Loucy (cell line): Measurements from ENCODE around the gene TRAF3IP1.

Experiments used
- H2AFZ ChIP-seq: fragments of 200-600 bp; sonication (generic); 2 replicates; pipeline ENCODE4 v1.6.0; 2016; ENCODE audit warnings: antibody characterized with exemption, mild to moderate bottlenecking, low read length, moderate library complexity
- H3F3A ChIP-seq: fragments of 200-600 bp; 2 replicates; pipeline ENCODE4 v1.6.0; 2016; ENCODE audit warnings: antibody characterized with exemption, low read depth, mild to moderate bottlenecking
- H3K27me3 ChIP-seq: fragments of 200-600 bp; sonication (generic); 2 replicates; pipeline ENCODE4 v1.6.1; 2014; ENCODE audit warnings: low read length, mild to moderate bottlenecking; ENCODE audit not compliant: insufficient read depth, poor library complexity, severe bottlenecking
- H3K36me3 ChIP-seq: fragments of 200-600 bp; sonication (generic); 2 replicates; pipeline ENCODE4 v1.6.1; 2016; ENCODE audit warnings: low read length; ENCODE audit not compliant: insufficient read depth
- H3K4me1 ChIP-seq: fragments of 200-600 bp; sonication (generic); 2 replicates; pipeline ENCODE4 v1.5.1; 2014; ENCODE audit warnings: low read length, mild to moderate bottlenecking; ENCODE audit not compliant: insufficient read depth, poor library complexity, severe bottlenecking
- H3K4me2 ChIP-seq: fragments of 200-600 bp; sonication (generic); 2 replicates; pipeline ENCODE4 v1.6.0; 2014; ENCODE audit warnings: antibody characterized with exemption, low read length, low read depth, mild to moderate bottlenecking; ENCODE audit not compliant: poor library complexity, severe bottlenecking
- H3K4me3 ChIP-seq: fragments of 200-600 bp; sonication (generic); 2 replicates; pipeline ENCODE4 v1.5.1; 2014; ENCODE audit warnings: low read length, mild to moderate bottlenecking, mixed read lengths; ENCODE audit not compliant: poor library complexity, severe bottlenecking
- H3K79me2 ChIP-seq: fragments of 200-600 bp; sonication (generic); 2 replicates; pipeline ENCODE4 v1.6.1; 2014; ENCODE audit warnings: low read length; ENCODE audit not compliant: insufficient read depth
- H3K9ac ChIP-seq: fragments of 200-600 bp; sonication (generic); 2 replicates; pipeline ENCODE4 v1.6.0; 2014; ENCODE audit warnings: mild to moderate bottlenecking, low read depth, low read length, moderate library complexity; ENCODE audit not compliant: poor library complexity, severe bottlenecking
- H3K9me2 ChIP-seq: fragments of 200-600 bp; sonication (generic); replicated peaks from 2 replicates; pipeline ENCODE4 v1.6.1; 2016; ENCODE audit warnings: low read depth, low read length, mixed read lengths
- H3K9me3 ChIP-seq: fragments of 200-600 bp; sonication (generic); 2 replicates; pipeline ENCODE4 v1.6.1; 2014; ENCODE audit warnings: mild to moderate bottlenecking, antibody characterized with exemption, low read length, low read depth; ENCODE audit not compliant: insufficient read depth
- H4K20me1 ChIP-seq: fragments of 200-600 bp; sonication (generic); 2 replicates; pipeline ENCODE4 v1.6.0; 2014; ENCODE audit warnings: antibody characterized with exemption, low read length, mild to moderate bottlenecking; ENCODE audit not compliant: insufficient read depth, poor library complexity, severe bottlenecking
- EZH2phosphoT487 ChIP-seq: fragments of 200-600 bp; IDR thresholded peaks from 2 replicates; pipeline ENCODE4 v1.6.1; 2018; ENCODE audit warnings: antibody characterized with exemption, mild to moderate bottlenecking, moderate library complexity, borderline replicate concordance
- TF ChIP-seq, protein P1 (sequence below): fragments of 200-600 bp; sonication (generic); conservative IDR thresholded peaks from 2 replicates; pipeline ENCODE4 v1.5.1; 2014; ENCODE audit warnings: mild to moderate bottlenecking, antibody characterized with exemption, low read length

The TRAF3IP1 gene

DNA sequence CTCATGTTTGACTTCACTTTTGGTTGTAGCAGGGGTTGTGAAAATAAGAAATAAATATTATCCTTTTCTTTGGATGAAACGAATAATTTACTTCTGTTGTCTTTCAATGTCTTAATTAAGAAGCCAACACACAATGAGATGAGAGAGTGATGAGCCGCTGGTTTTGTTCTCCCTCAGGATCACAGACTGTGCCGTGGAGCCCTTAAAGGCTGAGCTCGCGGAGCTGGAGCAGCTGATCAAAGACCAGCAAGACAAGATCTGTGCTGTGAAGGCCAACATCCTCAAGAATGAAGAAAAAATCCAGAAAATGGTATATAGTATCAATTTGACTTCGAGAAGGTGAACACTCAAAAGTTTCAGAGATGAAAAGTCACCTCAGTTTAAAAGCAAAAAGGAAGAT lies 78.3 kb downstream of the TRAF3IP1 start:
- H3K9me2 ChIP-seq = no peaks in the 10 kb centered on the region
- H2AFZ ChIP-seq = no peak overlapping the region
- H3K4me2 ChIP-seq = no peak overlapping the region
- TF ChIP-seq EZH2phosphoT487 = no peak
- TF ChIP-seq, protein P1, sequence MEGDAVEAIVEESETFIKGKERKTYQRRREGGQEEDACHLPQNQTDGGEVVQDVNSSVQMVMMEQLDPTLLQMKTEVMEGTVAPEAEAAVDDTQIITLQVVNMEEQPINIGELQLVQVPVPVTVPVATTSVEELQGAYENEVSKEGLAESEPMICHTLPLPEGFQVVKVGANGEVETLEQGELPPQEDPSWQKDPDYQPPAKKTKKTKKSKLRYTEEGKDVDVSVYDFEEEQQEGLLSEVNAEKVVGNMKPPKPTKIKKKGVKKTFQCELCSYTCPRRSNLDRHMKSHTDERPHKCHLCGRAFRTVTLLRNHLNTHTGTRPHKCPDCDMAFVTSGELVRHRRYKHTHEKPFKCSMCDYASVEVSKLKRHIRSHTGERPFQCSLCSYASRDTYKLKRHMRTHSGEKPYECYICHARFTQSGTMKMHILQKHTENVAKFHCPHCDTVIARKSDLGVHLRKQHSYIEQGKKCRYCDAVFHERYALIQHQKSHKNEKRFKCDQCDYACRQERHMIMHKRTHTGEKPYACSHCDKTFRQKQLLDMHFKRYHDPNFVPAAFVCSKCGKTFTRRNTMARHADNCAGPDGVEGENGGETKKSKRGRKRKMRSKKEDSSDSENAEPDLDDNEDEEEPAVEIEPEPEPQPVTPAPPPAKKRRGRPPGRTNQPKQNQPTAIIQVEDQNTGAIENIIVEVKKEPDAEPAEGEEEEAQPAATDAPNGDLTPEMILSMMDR = no peak
- no peak overlapping the region for H3K9ac ChIP-seq
- no peaks in the 10 kb centered on the region for H3K36me3 ChIP-seq
- H3K4me3 ChIP-seq = no peak overlapping the region
- no peaks in the 10 kb centered on the region for H3K9me3 ChIP-seq
- H3K79me2 ChIP-seq = no peaks in the 10 kb centered on the region
- 0 out of 2 replicates have a peak, but pooled peaks cover 4% of the 10 kb centered on the region for H3F3A ChIP-seq
- no peaks in the 10 kb centered on the region for H4K20me1 ChIP-seq
- H3K4me1 ChIP-seq = peaks cover 23% of the 10 kb centered on the region
- no peaks in the 10 kb centered on the region for H3K27me3 ChIP-seq

DNA sequence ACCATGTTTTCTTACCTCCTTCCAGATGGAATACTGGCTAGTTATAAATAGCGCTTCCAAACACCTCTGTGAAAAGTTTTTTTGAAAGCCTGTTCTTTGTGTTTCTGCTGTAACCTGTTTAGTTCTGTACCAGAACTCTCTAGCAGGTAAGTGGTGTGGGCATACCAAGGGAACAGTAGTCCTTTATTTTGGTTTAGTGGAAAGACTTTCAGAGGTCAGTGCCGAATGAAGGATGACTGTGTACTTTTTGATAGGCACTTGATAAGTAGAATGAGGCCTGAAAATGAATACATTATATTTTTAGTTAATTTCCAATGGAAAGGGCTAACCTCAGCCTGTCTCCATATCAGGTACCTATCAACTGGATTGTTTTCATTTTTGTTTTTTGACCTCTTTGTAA lies 78.8 kb downstream of the TRAF3IP1 start:
- Histone ChIP-seq H3K9me3 (no peaks in the 10 kb centered on the region), H3K27me3 (no peaks in the 10 kb centered on the region), H3K4me2 (no peak overlapping the region), H4K20me1 (no peaks in the 10 kb centered on the region), H2AFZ (no peak overlapping the region), H3K9ac (no peak overlapping the region), H3K36me3 (no peaks in the 10 kb centered on the region), H3F3A (0 out of 2 replicates have a peak, but pooled peaks cover 4% of the 10 kb centered on the region), H3K79me2 (no peaks in the 10 kb centered on the region), H3K9me2 (no peaks in the 10 kb centered on the region), H3K4me3 (no peak overlapping the region), H3K4me1 (peaks cover 23% of the 10 kb centered on the region)
- TF ChIP-seq EZH2phosphoT487 = no peak

DNA sequence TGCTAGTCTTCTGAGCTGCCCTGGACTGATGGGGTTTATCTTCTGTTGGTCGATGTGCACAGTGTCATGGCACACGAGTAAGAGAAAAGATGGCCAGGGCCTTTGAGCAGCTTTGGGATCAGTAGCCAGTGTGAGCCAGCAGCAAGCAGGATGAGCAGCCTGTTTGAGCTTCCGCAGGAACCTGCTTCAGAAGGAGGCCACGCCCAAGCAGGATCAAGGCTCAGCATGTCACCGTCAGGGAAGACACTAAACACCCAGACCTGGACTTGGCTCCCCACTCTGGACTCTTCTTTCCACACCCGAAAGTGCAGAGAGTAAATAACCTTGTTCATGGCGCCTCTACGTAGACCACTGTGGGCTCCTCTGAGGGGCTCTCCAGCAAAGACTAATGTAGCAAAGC lies 81.2 kb downstream of the TRAF3IP1 start:
- Histone ChIP-seq H3K36me3 (no peaks in the 10 kb centered on the region), H3K4me2 (no peak overlapping the region), H2AFZ (no peak overlapping the region)

More for the DNA sequence above, 81.2 kb downstream of the TRAF3IP1 start:
- TF ChIP-seq, protein P1 = no peak
- no peak for TF ChIP-seq EZH2phosphoT487
- peaks cover 29% of the 10 kb centered on the region for H3K4me1 ChIP-seq
- H3K27me3 ChIP-seq = no peaks in the 10 kb centered on the region
- 0 out of 2 replicates have a peak, but pooled peaks cover 4% of the 10 kb centered on the region for H3F3A ChIP-seq
- H3K9me3 ChIP-seq = no peaks in the 10 kb centered on the region
- H4K20me1 ChIP-seq = no peaks in the 10 kb centered on the region
- no peaks in the 10 kb centered on the region for H3K9me2 ChIP-seq
- no peaks in the 10 kb centered on the region for H3K79me2 ChIP-seq
- no peak overlapping the region for H3K4me3 ChIP-seq
- no peak overlapping the region for H3K9ac ChIP-seq
